GM19395 (cell line): Measurements from ENCODE around the gene NCAM1.
A peak's percentile ranks its signal among the peaks of the same experiment; 100 is the strongest.

Experiments
- ATAC-seq: cut with Tn5 transposase; IDR thresholded peaks from one replicate; pipeline ENCODE4 v1.9.1; 2021; ENCODE audit warnings: mild to moderate bottlenecking, moderate library complexity; ENCODE audit not compliant: unreplicated experiment

The NCAM1 gene

DNA sequence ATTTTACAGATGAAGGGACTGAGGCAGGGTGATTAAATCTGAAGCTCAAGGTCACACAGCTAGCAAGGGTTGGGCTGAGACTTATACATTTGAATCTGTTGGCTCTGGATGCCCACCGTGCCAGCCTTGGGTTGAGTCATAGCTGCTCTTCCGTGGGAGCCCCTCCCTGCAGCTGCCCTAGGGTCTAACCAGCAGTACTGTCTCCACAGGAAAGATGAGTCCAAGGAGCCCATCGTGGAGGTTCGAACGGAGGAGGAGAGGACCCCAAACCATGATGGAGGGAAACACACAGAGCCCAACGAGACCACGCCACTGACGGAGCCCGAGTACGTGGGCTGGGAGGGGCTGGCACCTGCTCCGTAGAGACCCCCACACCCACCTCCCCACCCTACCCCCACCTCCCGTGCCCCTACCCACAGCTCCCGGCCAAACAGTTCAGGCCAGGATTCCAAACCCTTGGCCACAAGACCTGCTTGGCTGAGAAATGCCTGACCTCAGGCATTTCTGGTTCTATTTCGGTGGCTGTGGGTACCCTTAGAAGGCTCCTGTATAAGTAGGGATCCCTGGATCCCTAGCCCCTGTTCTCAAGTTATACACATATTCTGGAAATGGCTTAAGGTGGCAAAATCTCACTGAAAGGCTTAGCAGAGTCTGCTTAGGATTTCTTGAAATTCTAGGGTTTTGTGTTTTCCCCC lies 310.5 kb downstream of the NCAM1 start:
- no peak for ATAC-seq

GRCh38 chr11:113272281-113272680 lies 311.1 kb downstream of the NCAM1 start:
- ATAC-seq: no peak

DNA sequence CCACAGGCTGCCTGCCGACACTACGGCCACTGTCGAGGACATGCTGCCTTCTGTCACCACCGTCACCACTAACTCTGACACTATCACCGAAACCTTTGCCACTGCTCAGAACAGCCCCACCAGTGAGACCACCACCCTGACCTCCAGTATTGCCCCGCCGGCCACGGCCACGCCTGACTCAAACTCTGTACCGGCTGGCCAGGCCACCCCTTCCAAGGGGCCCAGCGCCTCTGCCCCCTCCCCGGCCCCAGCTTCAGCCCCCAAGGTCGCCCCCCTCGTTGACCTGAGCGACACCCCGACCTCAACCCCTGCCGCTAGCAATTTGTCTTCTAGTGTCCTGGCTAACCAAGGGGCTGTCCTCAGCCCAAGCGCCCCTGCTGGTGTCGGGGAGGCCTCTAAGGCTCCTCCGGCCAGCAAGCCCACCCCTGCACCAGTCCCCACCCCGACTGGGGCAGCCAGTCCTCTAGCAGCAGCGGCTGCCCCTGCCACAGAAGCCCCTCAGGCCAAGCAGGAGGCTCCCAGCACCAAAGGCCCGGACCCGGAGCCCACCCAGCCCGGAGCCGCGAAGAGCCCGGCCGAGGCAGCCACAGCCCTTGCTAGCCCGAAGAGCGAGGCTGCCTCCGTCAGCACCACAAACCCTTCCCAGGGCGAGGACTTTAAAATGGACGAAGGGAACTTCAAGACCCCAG lies 311.9 kb downstream of the NCAM1 start:
- ATAC-seq: no peak

DNA sequence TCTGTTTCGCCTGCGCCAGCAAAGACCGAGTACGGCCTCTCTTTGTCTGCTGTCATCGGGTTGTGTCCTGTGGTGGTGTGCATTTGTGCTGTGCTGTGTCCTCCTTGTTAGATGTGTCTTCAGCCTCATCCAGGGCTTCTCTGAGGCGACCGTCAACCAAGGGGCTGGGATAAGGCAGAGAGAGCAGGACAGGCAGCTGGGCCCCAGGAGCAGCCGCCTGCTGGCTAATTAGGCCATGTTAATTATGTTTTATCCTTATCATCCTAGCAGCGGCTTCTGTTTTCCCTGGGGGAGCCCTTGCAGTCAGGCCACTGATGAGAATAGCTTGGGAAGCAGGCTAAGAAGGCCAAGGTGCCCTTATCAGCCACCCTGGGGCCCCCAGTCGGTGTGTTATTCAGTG lies 312.5 kb downstream of the NCAM1 start:
- no peak for ATAC-seq

- no peak for ATAC-seq
These were observed 313.7 kb downstream of the NCAM1 start for GRCh38 chr11:113274713-113275582.

DNA sequence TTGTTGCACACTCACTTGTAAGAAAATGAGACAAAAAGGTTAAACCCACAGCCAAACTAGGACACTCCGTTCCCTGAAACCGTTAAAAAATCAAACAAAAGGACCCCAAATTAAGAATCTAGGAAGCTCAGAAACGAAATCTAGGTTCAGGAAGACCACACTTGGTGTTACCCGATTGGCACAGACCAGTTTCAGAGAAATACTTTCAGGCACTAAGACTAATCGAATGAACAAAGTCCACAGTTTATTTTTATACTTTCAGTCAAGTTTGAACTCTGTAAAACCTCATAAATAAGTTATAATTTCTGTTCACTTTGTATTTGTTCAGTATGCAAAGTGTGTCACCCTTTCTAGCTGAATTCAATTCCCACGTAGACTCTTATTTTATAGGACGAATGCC lies 314.4 kb downstream of the NCAM1 start:
- ATAC-seq: no peak

DNA sequence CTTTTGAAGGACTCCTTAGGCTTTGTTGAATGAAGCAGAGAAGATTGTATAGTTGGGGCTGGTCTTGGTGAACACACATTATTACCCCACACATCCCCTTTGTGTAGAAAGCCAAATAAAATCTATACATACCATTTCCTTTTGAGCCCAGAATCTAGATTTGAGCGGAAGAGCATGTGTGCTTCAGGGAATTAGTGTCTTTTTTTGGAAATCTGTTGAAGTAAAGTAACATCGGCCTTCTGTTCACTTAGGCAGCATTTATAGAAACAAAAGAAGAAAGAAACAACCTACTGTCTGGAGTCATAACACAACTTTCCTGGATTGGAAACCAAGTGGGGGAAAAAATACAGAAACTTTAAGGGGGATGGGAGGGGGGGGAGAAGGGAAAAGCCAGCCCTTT lies 315.2 kb downstream of the NCAM1 start:
- ATAC-seq: no peak

GRCh38 chr11:113277907-113278306 lies 316.7 kb downstream of the NCAM1 start:
- no peak for ATAC-seq

- ATAC-seq: no peak
These were observed 317.3 kb downstream of the NCAM1 start for GRCh38 chr11:113278481-113278880.

- ATAC-seq: no peak
These were observed 317.7 kb downstream of the NCAM1 start for GRCh38 chr11:113278925-113279324.

- ATAC-seq: no peak
These were observed 318.4 kb downstream of the NCAM1 start for GRCh38 chr11:113279591-113279990.

- no peak for ATAC-seq
These were observed 320.0 kb downstream of the NCAM1 start for GRCh38 chr11:113281052-113281725.

DNA sequence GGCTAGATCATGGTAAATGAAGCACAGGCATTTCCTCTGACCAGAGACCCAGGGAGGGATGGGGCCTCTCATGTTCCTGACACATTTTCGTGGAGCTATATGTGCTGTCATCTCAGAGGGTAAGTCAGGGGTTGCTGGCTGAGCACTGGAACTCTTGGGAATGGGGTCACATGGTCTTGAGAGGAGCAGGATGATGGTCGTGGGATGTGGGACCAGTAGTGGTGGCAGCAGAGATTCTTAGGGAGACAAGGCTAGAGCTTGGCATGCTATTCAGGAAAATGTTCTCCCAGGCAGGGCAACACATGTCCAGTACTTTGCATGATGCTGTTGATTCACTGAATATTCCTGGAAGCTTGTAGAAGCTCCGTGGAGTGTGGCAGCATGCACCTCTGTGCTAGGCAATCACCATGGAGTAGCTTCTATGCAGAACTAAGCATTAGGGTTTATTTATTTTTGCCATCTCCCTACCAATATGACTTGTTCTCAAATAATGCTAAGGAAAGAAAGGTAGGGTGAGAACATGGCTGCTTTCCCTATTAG lies 321.7 kb downstream of the NCAM1 start:
- no peak for ATAC-seq

DNA sequence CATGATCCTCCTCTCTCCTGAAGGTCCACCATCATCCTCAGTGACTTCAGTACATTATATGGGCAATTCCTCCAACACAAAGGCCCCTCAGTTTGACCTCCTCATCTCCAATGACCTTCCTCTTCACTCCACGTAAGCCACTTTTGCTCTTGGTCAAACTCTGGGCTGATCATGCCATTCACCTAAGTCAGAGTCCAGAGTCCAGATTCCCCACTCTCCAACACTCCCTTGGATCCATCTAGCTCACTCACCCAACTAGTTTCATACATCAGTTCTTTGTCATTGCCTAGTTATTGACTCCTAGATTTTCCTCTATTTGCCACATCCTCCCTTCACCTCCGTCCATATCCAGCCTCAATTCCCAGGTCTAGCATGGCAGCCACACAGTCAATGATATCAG lies 322.7 kb downstream of the NCAM1 start:
- no peak for ATAC-seq

DNA sequence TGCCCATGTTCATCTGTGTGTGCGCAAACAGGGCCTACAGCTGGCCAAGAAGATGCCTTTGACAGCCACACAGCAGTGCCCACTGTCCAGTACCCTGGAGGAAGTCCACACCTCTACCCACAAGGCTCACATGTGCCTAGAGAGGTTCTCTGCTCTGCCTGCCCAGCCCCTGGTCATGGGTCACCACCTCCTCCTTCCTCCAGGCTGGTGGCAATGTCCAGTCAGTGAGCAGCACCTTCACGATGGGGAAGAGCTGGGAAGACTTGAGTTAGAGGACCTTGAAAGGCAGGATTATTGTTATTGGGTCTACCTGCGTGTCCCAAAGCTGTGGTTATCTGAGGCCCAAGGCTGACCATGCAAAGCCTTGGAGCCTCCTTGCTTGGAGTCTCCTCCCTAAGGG lies 324.8 kb downstream of the NCAM1 start:
- ATAC-seq: no peak

DNA sequence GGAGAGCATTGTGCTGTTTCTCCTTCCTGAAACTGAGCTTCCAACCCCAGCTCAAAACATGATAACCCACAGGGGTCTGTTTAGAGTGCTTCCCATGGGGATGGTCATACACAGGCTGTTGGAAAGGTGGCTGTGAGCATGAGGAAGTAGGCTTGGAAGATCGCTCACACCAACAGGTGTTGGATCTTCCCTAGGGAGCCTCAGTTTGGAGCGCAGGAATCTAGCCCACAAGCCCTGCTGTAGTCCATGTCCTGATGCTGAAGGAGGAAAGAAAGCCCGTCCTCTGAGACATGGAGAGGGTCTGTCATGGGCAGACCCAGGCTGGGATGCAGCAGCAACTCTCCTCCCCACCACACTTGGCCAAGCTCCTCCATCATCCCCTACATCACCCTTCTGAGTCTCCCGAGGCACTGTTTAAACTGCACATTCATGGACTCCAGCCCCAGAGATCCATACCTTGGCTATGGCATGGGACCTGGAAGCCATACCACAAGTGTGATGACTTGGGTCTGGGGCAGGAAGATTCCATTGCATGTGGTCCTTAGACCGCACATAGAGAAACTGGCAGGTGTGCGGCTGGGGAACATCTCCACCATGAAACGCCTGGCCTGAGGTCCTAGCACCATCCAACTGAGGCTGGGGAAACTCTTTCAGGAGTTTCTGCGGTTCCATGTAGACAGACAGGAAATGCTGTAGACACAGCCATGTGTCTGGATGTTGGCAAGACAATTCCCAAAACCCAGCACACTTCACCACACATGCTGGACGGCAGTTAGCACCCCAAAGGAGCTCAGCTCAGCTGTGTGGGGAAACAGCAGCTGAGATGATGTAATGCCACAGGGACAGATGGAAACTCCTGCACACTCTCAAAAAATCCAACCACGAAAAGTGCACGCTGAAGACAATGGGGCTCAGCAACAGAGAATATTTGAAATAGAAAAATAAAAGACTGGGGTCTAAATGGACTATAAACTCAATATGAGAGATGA lies 325.6 kb downstream of the NCAM1 start:
- no peak for ATAC-seq

- ATAC-seq: no peak
These were observed 326.6 kb downstream of the NCAM1 start for GRCh38 chr11:113287801-113288200.

GRCh38 chr11:113288286-113288863 lies 327.2 kb downstream of the NCAM1 start:
- ATAC-seq: no peak

DNA sequence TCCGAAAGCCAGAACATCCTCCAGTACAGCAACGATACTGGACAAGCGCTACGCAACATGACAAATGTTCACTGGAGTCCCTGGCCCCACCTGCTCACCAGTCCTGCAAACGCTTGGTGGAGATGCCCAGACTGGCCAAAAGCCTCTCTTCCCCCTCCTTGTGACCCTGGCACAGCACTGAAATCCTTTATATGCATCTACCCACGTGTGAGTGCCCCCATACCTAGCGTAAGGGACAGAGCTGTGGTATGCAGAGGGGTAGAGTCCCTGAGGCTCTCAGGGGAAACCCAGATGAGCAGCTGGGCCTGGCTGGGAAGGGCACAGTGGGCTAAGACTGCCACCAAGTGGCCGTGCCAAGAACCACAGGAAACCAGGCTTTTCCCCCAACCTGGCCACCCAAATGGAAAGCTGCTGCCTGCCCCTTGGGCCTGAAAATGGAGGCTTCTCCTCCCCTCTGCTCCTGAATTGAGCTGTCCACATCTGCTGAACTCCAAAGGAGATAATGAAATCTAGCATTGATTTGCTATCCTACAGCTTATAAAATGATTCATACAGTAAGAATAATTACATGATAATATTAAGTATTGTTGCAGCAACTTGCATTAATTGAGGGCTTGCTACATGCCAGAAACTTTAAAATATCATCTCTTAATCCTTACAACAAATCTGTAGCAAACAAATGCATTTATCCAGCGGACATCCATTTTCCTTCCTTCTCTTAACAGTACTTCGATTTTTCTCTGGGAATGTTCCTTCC lies 328.4 kb downstream of the NCAM1 start:
- ATAC-seq: peak; percentile 89
